Measurements from ENCODE around the gene HRAS.

DNA sequence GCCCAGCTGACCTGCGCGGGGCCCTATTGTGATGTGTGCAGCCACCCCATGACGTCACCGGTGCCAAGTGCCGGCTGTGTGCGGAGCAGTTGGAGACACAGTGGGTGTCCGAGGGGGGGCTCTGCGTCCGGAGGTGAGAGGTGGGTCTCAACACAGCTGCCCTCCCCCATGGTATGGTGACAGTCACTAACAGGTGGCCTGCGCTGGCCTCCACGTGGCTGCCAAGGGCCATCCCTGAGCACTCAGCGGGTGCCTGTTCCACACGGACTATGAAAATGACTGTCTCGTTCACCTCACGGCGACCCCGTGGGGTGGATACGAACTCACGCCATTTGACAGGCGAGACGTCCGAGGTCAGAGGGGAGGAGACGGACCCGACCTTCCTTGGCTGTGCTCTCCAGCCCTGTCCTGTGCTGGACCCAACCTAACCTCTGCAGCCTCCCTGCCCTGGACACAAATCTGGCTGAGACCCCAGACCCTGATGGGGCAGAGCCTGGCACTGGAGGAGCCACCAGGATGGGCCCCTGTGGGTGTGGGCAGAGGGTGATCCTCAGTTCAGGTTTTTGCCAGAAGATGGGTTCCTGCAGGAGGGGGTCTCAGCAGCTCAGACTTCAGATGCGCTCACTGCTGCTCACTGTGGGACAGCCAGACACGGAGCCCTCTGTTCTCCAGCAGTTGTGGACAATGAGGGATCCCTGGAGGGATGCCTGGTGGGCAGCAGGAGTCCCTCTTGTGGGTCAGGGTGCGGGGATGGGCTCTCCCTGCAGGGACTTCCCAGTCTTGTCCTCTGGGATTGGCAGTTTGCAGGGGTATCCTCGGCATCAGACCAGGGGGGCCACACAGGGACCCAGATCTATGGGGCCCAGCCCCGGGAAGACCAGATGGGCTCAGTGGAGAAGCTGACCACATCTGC lies 6.3 kb downstream of the HRAS start:
- TF ChIP-seq, protein P1, sequence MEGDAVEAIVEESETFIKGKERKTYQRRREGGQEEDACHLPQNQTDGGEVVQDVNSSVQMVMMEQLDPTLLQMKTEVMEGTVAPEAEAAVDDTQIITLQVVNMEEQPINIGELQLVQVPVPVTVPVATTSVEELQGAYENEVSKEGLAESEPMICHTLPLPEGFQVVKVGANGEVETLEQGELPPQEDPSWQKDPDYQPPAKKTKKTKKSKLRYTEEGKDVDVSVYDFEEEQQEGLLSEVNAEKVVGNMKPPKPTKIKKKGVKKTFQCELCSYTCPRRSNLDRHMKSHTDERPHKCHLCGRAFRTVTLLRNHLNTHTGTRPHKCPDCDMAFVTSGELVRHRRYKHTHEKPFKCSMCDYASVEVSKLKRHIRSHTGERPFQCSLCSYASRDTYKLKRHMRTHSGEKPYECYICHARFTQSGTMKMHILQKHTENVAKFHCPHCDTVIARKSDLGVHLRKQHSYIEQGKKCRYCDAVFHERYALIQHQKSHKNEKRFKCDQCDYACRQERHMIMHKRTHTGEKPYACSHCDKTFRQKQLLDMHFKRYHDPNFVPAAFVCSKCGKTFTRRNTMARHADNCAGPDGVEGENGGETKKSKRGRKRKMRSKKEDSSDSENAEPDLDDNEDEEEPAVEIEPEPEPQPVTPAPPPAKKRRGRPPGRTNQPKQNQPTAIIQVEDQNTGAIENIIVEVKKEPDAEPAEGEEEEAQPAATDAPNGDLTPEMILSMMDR (IDR thresholded peaks at IDR 0.05) = no peak
- TF ChIP-seq EZH2phosphoT487 (IDR thresholded peaks at IDR 0.05) (no peak), EZH2 (IDR thresholded peaks at IDR 0.05) (no peak)

All from neural progenitor cell (in vitro differentiated cells).